Measurements from ENCODE around the gene SEPHS2. TPM values are rescaled to one million over a fixed set of nuclear protein-coding genes. Genes with fewer than 3 reads are reported as not detected.

SEPHS2 gene
- total RNA-seq (2022), result 80.2 and 91.6 TPM in 2 replicates
- percentile 95 among the genes with signal in this experiment for Bru-seq, nascent RNA
- percentile 99 among the genes with signal in this experiment for BruChase-seq, experiment 1, labeled RNA remaining after a 2-hour chase
- percentile 99 among the genes with signal in this experiment for BruChase-seq, experiment 2, labeled RNA remaining after a 6-hour chase
- long read RNA-seq, transcript SEPHS2-201 (1 exons, 2,551 nt), result major isoform, 695 of 695 reads
- long read RNA-seq, partial matches to known transcripts, result 0 of 695 reads
- long read RNA-seq, other reads (novel, unspliced or antisense), result 0 of 695 reads

GRCh38 chr16:30445408-30446202 lies at the start of gene SEPHS2:
TSS of gene SEPHS2 (minus strand) at chr16:30445874. CDS start at chr16:30445727, 147 bp downstream.
- Mint-ChIP-seq H3K4me3 (ENCODE audit: unreplicated experiment) (peak within 1 kb of the TSS; percentile 87), H3K4me1 (ENCODE audit: low read depth, unreplicated experiment) (peaks cover 13% of the 10 kb centered on the region), H3K36me3 (ENCODE audit: insufficient read depth, unreplicated experiment) (peaks cover 41% of the 10 kb centered on the region), H3K9me3 (ENCODE audit: unreplicated experiment) (no peaks in the 10 kb centered on the region), H3K27me3 (ENCODE audit: insufficient read depth, unreplicated experiment) (no peaks in the 10 kb centered on the region), H3K27ac (ENCODE audit: unreplicated experiment) (peak within 1 kb of the TSS; percentile 98)
- peaks cover 29% of the 10 kb centered on the region for H3K4me1 ChIP-seq
- H3K27me3 ChIP-seq (replicated peaks; ENCODE audit: control insufficient read depth, insufficient read depth, low read length), result no peaks in the 10 kb centered on the region
- no peak for TF ChIP-seq CTCF (IDR thresholded peaks at IDR 0.05; ENCODE audit: insufficient read depth in 1 of 2, low read depth in 1 of 2, low read length in 1 of 2, severe bottlenecking in 1 of 2, unreplicated experiment in 1 of 2)
- ChIA-PET POLR2A (interaction anchor here (0.5 to 1.8 kb wide), 2 partner anchors 28 to 84 kb away, joined by 4 to 5 read pairs; no protein-coding TSS in a partner anchor), CTCF (interaction anchor here (2.7 kb wide), 1 partner anchor 16 kb away, joined by 17 read pairs; the partner anchor contains the start of gene DCTPP1)
- no peaks in the 10 kb centered on the region for H3K9me3 ChIP-seq
- peaks cover 8% of the 10 kb centered on the region; the same call in 1 of the 2 replicates for H3K36me3 ChIP-seq (ENCODE audit: control insufficient read depth, insufficient read depth, low read length)
- BruUV-seq (replicated peaks), result no TSS peak
- peak; percentile 96 to 98 for DNase-seq
- H3K4me3 ChIP-seq (ENCODE audit: low read depth, low read length), result peak within 1 kb of the TSS; percentile 80
- intact Hi-C loops (cut with micrococcal nuclease; ENCODE audit: unreplicated experiment), result no loop called here

GRCh38 chr16:30494709-30495108 lies 49.0 kb upstream of the SEPHS2 start:
- no peaks in the 10 kb centered on the region for H3K9me3 ChIP-seq
- no peak for DNase-seq
- H3K36me3 Mint-ChIP-seq (ENCODE audit: insufficient read depth, unreplicated experiment), result no peaks in the 10 kb centered on the region
- no peaks in the 10 kb centered on the region for H3K27me3 ChIP-seq (replicated peaks; ENCODE audit: control insufficient read depth, insufficient read depth, low read length)
- no peak overlapping the region for H3K4me3 ChIP-seq (ENCODE audit: low read depth, low read length)
- intact Hi-C loops (cut with micrococcal nuclease; ENCODE audit: unreplicated experiment), result no loop called here
- no peaks in the 10 kb centered on the region for H3K36me3 ChIP-seq (ENCODE audit: control insufficient read depth, insufficient read depth, low read length)
- H3K4me1 Mint-ChIP-seq (ENCODE audit: low read depth, unreplicated experiment), result no peaks in the 10 kb centered on the region
- POLR2A ChIA-PET, result no interaction called here
- no peak for TF ChIP-seq CTCF (IDR thresholded peaks at IDR 0.05; ENCODE audit: insufficient read depth in 1 of 2, low read depth in 1 of 2, low read length in 1 of 2, severe bottlenecking in 1 of 2, unreplicated experiment in 1 of 2)
- CTCF ChIA-PET, result no interaction called here
- H3K9me3 Mint-ChIP-seq (ENCODE audit: unreplicated experiment), result no peaks in the 10 kb centered on the region
- no peaks in the 10 kb centered on the region for H3K4me1 ChIP-seq
- no peaks in the 10 kb centered on the region for H3K27me3 Mint-ChIP-seq (ENCODE audit: insufficient read depth, unreplicated experiment)
- no peak overlapping the region for H3K27ac Mint-ChIP-seq (ENCODE audit: unreplicated experiment)
- BruUV-seq (replicated peaks), result no TSS peak
- H3K4me3 Mint-ChIP-seq (ENCODE audit: unreplicated experiment), result no peak overlapping the region

- no peak overlapping the region for H3K4me3 Mint-ChIP-seq (ENCODE audit: unreplicated experiment)
- intact Hi-C loops (cut with micrococcal nuclease; ENCODE audit: unreplicated experiment), result no loop called here
- H3K27ac Mint-ChIP-seq (ENCODE audit: unreplicated experiment), result no peak overlapping the region
- no TSS peak for BruUV-seq (replicated peaks)
- no peaks in the 10 kb centered on the region for H3K27me3 Mint-ChIP-seq (ENCODE audit: insufficient read depth, unreplicated experiment)
- ChIA-PET POLR2A (no interaction called here), CTCF (no interaction called here)
- Histone ChIP-seq H3K9me3 (no peaks in the 10 kb centered on the region), H3K4me1 (no peaks in the 10 kb centered on the region), H3K27me3 (replicated peaks; ENCODE audit: control insufficient read depth, insufficient read depth, low read length) (no peaks in the 10 kb centered on the region), H3K36me3 (ENCODE audit: control insufficient read depth, insufficient read depth, low read length) (no peaks in the 10 kb centered on the region), H3K4me3 (ENCODE audit: low read depth, low read length) (no peak overlapping the region)
- H3K36me3 Mint-ChIP-seq (ENCODE audit: insufficient read depth, unreplicated experiment), result no peaks in the 10 kb centered on the region
- H3K4me1 Mint-ChIP-seq (ENCODE audit: low read depth, unreplicated experiment), result no peaks in the 10 kb centered on the region
- DNase-seq, result no peak
- no peak for TF ChIP-seq CTCF (IDR thresholded peaks at IDR 0.05; ENCODE audit: insufficient read depth in 1 of 2, low read depth in 1 of 2, low read length in 1 of 2, severe bottlenecking in 1 of 2, unreplicated experiment in 1 of 2)
- no peaks in the 10 kb centered on the region for H3K9me3 Mint-ChIP-seq (ENCODE audit: unreplicated experiment)
Measured at GRCh38 chr16:30493941-30494488, 48.3 kb upstream of the SEPHS2 start.

Measured in Caco-2 (cell line).